T-helper 1 cell treated with Interleukin-12 subunit alpha and Interleukin-12 subunit beta and Interleukin-4 antibody, amounts not matched to agents 30 μg/mL and 1 μg/mL, for 36 hours (primary cell): ENCODE results near the gene PBX1.

ENCODE experiments used
- H3K27ac Mint-ChIP-seq: one replicate; pipeline ENCODE4 v1.8.0; 2021; ENCODE audit warnings: mild to moderate bottlenecking, mixed read lengths
- H3K27me3 Mint-ChIP-seq: one replicate; pipeline ENCODE4 v1.8.0; 2021; ENCODE audit warnings: low read depth, mixed read lengths
- H3K36me3 Mint-ChIP-seq: one replicate; pipeline ENCODE4 v1.8.0; 2021; ENCODE audit warnings: low read depth, mixed read lengths
- H3K4me1 Mint-ChIP-seq: one replicate; pipeline ENCODE4 v1.8.0; 2021; ENCODE audit warnings: low read depth, mixed read lengths
- H3K4me3 Mint-ChIP-seq: one replicate; pipeline ENCODE4 v1.8.0; 2021; ENCODE audit warnings: mild to moderate bottlenecking, moderate library complexity, mixed read lengths
- H3K9me3 Mint-ChIP-seq: one replicate; pipeline ENCODE4 v1.8.0; 2021; ENCODE audit warnings: mixed read lengths

Gene PBX1

GRCh38 chr1:164801246-164801731, 242.3 kb downstream of the PBX1 start:
- Mint-ChIP-seq H3K4me3 (no peak overlapping the region), H3K27ac (no peak overlapping the region), H3K27me3 (no peaks in the 10 kb centered on the region), H3K4me1 (no peaks in the 10 kb centered on the region), H3K9me3 (no peaks in the 10 kb centered on the region), H3K36me3 (no peaks in the 10 kb centered on the region)

GRCh38 chr1:164801791-164802502, 243.0 kb downstream of the PBX1 start:
- Mint-ChIP-seq H3K9me3 (no peaks in the 10 kb centered on the region), H3K4me1 (no peaks in the 10 kb centered on the region), H3K27ac (no peak overlapping the region)

DNA sequence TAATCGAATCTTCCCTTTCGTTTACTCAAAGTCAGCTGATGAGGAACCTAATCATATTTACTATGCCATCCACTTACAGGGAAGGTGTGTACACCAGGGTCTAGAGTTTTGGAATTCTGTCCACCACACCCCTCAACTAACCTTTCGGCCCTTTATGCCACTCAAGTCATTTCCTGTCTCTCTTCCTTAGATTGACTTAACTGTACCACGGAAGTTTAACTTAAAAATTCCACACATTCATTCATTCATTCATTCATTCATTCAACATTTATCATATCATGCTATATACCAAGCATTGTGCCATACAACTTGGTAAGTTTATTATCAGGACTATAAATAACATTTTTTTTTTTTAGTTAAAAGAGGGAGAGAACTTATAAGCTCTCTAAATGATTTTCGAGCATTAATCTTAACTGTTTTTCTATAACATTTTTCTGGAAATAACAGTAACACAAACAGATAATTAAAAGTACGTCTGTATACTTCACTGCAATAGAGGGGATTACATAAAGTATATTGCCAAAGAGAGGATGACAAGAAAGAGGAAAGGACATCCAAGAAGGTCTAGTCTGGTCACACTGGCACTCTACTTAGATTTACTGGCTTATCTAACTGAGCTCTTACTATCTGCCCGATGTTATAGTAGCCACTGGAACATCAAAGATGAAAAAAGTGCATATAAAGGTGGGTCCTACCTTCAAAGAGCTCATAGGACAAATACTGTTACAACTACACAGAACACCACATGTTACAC, 243.7 kb downstream of the PBX1 start:
- Mint-ChIP-seq H3K27me3 (no peaks in the 10 kb centered on the region), H3K9me3 (no peaks in the 10 kb centered on the region), H3K4me3 (no peak overlapping the region), H3K4me1 (no peaks in the 10 kb centered on the region), H3K27ac (no peak overlapping the region), H3K36me3 (no peaks in the 10 kb centered on the region)

More at GRCh38 chr1:164801791-164802502, 243.0 kb downstream of the PBX1 start:
- H3K4me3 Mint-ChIP-seq, result no peak overlapping the region
- H3K36me3 Mint-ChIP-seq, result no peaks in the 10 kb centered on the region
- no peaks in the 10 kb centered on the region for H3K27me3 Mint-ChIP-seq

DNA sequence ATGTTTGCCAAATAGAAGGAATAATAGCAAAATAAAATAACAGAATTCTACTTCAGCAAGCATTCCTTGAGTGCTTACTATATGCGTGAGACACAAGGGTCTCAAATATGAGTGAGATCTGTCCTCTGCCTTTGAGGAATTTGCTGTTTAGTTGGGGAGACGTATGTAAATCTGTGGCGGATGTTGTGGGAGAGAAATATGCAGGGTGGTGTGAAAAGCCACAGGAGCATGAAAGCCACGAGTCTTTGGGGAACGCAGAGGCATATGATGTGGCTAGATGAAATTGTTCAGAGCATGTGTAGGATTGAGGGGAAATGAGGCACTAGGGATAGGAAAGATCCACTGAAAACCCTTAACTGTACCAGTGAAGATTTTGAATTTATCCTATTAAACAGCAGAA, 244.4 kb downstream of the PBX1 start:
- H3K27me3 Mint-ChIP-seq, result no peaks in the 10 kb centered on the region
- no peak overlapping the region for H3K4me3 Mint-ChIP-seq
- no peak overlapping the region for H3K27ac Mint-ChIP-seq
- no peaks in the 10 kb centered on the region for H3K9me3 Mint-ChIP-seq
- no peaks in the 10 kb centered on the region for H3K36me3 Mint-ChIP-seq
- no peaks in the 10 kb centered on the region for H3K4me1 Mint-ChIP-seq

GRCh38 chr1:164804366-164804765, 245.4 kb downstream of the PBX1 start:
- H3K4me1 Mint-ChIP-seq, result no peaks in the 10 kb centered on the region
- H3K9me3 Mint-ChIP-seq, result no peaks in the 10 kb centered on the region
- H3K36me3 Mint-ChIP-seq, result no peaks in the 10 kb centered on the region
- no peak overlapping the region for H3K27ac Mint-ChIP-seq
- H3K27me3 Mint-ChIP-seq, result no peaks in the 10 kb centered on the region
- H3K4me3 Mint-ChIP-seq, result no peak overlapping the region

DNA sequence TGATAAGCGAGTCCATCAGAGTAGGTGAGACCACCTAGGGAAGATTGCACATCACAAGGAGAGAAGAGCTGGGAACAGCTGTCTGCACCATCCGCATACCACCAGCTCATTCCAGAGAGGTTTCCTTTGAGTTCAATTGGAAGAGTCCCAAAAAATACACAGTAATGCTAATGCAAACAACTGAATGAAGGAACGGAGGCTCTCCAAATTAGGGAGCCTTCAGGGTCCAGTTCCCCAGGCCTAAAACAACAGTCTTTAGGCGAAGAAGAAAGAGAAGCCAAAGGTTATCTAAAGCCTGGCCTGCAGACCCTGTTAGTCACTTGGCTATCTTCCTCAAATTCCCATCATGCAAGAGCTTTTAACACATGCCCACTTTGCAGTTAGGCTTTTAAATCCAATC, 246.4 kb downstream of the PBX1 start:
- Mint-ChIP-seq H3K36me3 (no peaks in the 10 kb centered on the region), H3K4me3 (no peak overlapping the region), H3K9me3 (no peaks in the 10 kb centered on the region), H3K4me1 (no peaks in the 10 kb centered on the region), H3K27ac (no peak overlapping the region), H3K27me3 (no peaks in the 10 kb centered on the region)

GRCh38 chr1:164806531-164806930, 247.5 kb downstream of the PBX1 start:
- Mint-ChIP-seq H3K9me3 (no peaks in the 10 kb centered on the region), H3K4me3 (no peak overlapping the region), H3K36me3 (no peaks in the 10 kb centered on the region), H3K4me1 (no peaks in the 10 kb centered on the region), H3K27ac (no peak overlapping the region), H3K27me3 (no peaks in the 10 kb centered on the region)

GRCh38 chr1:164813776-164814175, 254.8 kb downstream of the PBX1 start:
- no peaks in the 10 kb centered on the region for H3K36me3 Mint-ChIP-seq
- H3K4me1 Mint-ChIP-seq, result no peaks in the 10 kb centered on the region
- H3K27ac Mint-ChIP-seq, result no peak overlapping the region
- H3K27me3 Mint-ChIP-seq, result no peaks in the 10 kb centered on the region
- H3K4me3 Mint-ChIP-seq, result no peak overlapping the region
- no peaks in the 10 kb centered on the region for H3K9me3 Mint-ChIP-seq

DNA sequence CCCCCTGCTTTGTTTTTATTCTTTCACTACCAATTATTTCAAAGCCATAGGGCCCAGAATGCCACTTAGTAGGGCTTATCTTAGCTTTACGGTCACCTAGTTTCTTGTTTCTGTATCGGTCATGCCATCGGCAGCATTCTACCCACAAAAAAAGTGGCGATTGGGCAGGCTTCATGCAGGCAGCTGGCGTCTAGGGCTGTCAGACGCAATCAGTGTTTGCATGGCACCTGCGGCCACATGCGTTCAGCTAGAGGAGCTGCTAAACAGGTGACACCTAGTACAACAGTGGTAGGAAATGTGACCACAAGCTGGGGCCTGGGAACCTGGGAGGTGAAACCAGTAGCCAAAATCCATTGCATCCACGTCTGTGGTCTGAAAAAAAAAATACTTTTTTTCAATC, 262.7 kb downstream of the PBX1 start:
- H3K4me1 Mint-ChIP-seq, result no peaks in the 10 kb centered on the region
- no peak overlapping the region for H3K4me3 Mint-ChIP-seq
- H3K9me3 Mint-ChIP-seq, result no peaks in the 10 kb centered on the region
- H3K27ac Mint-ChIP-seq, result no peak overlapping the region
- H3K36me3 Mint-ChIP-seq, result no peaks in the 10 kb centered on the region
- no peaks in the 10 kb centered on the region for H3K27me3 Mint-ChIP-seq

GRCh38 chr1:164823486-164824279, 264.7 kb downstream of the PBX1 start:
- Mint-ChIP-seq H3K9me3 (no peaks in the 10 kb centered on the region), H3K4me3 (no peak overlapping the region), H3K27ac (no peak overlapping the region), H3K4me1 (no peaks in the 10 kb centered on the region), H3K27me3 (no peaks in the 10 kb centered on the region), H3K36me3 (no peaks in the 10 kb centered on the region)

GRCh38 chr1:164824542-164824941, 265.6 kb downstream of the PBX1 start:
- H3K9me3 Mint-ChIP-seq, result no peaks in the 10 kb centered on the region
- no peak overlapping the region for H3K4me3 Mint-ChIP-seq
- H3K36me3 Mint-ChIP-seq, result no peaks in the 10 kb centered on the region
- no peaks in the 10 kb centered on the region for H3K27me3 Mint-ChIP-seq
- no peak overlapping the region for H3K27ac Mint-ChIP-seq
- H3K4me1 Mint-ChIP-seq, result no peaks in the 10 kb centered on the region

DNA sequence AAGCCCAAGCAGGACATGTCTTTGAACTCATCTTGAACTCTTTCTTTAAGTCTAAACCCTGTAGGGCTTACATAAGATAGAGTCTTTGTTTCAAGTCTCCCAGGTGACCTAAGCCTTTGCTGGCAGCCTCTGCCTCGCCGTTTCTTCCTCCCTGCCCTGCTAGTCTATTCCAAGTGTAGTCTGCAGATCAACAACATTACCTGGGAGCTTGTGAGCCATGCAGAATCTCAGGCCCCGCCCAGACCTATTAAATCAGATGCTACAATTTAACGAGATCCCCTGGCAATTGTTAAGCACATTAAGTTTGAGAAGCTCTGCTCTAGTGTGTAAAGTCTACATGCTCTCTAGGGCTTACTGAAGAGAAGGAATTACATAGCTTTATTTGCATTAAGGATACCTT, 271.6 kb downstream of the PBX1 start:
- Mint-ChIP-seq H3K9me3 (no peaks in the 10 kb centered on the region), H3K27ac (no peak overlapping the region), H3K4me3 (no peak overlapping the region), H3K4me1 (no peaks in the 10 kb centered on the region), H3K27me3 (no peaks in the 10 kb centered on the region), H3K36me3 (no peaks in the 10 kb centered on the region)

- Mint-ChIP-seq H3K27ac (no peak overlapping the region), H3K4me1 (no peaks in the 10 kb centered on the region), H3K27me3 (no peaks in the 10 kb centered on the region), H3K4me3 (no peak overlapping the region), H3K36me3 (no peaks in the 10 kb centered on the region), H3K9me3 (no peaks in the 10 kb centered on the region)
These were observed 275.7 kb downstream of the PBX1 start for GRCh38 chr1:164834641-164835040.

DNA sequence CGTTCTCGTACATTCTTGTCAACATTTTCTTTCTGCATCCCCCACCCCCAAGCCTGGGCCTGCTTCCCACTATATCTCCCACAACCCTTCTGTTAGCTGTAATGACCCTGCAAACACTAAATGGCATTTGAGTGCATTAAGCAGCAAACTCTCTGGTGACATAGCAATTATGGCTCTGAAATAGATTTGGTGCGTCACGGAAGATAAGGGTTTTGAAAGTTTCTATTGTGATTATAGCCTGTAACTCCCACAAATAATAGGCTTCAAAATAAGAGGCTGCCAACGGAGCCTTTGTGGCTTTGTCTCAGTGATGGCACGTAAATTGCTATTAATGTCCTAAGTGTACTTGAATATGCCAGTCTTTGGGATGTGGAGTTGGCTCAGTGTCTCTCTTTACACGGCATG, 277.6 kb downstream of the PBX1 start:
- H3K27ac Mint-ChIP-seq, result no peak overlapping the region
- H3K9me3 Mint-ChIP-seq, result no peaks in the 10 kb centered on the region
- no peaks in the 10 kb centered on the region for H3K27me3 Mint-ChIP-seq
- no peaks in the 10 kb centered on the region for H3K4me1 Mint-ChIP-seq
- H3K36me3 Mint-ChIP-seq, result no peaks in the 10 kb centered on the region
- no peak overlapping the region for H3K4me3 Mint-ChIP-seq

- H3K36me3 Mint-ChIP-seq, result no peaks in the 10 kb centered on the region
- H3K27ac Mint-ChIP-seq, result no peak overlapping the region
- H3K9me3 Mint-ChIP-seq, result no peaks in the 10 kb centered on the region
- H3K27me3 Mint-ChIP-seq, result no peaks in the 10 kb centered on the region
- no peaks in the 10 kb centered on the region for H3K4me1 Mint-ChIP-seq
- no peak overlapping the region for H3K4me3 Mint-ChIP-seq
These were observed 279.8 kb downstream of the PBX1 start for GRCh38 chr1:164838786-164839185.
